Brain microvascular endothelial cell (primary cell): ENCODE measurements around the gene CCDC88A.
"Not testable (repeated sequence)": the region's sequence is repeated elsewhere in the genome, so short reads cannot be mapped to it uniquely, and the experiment has no call there.

Experiments
- DNase-seq: peaks from one replicate; pipeline ENCODE4 v3.0.0-alpha.2; 2020
- H3K27ac ChIP-seq: fragments of 250-450 bp; sonication (Bioruptor Pico); 2 replicates; pipeline ENCODE4 v1.5.1; 2020; ENCODE audit warnings: mild to moderate bottlenecking, moderate library complexity
- H3K27me3 ChIP-seq: fragments of 250-450 bp; sonication (Bioruptor Pico); replicated peaks from 2 replicates; pipeline ENCODE4 v1.5.1; 2020; ENCODE audit warnings: mild to moderate bottlenecking
- H3K36me3 ChIP-seq: fragments of 250-450 bp; sonication (Bioruptor Pico); replicated peaks from 2 replicates; pipeline ENCODE4 v1.5.1; 2020; ENCODE audit warnings: mild to moderate bottlenecking
- H3K4me3 ChIP-seq: 2 replicates; pipeline ENCODE4 v1.5.1; 2011; ENCODE audit warnings: low read depth, mild to moderate bottlenecking, control low read depth, low read length, moderate library complexity
- in situ Hi-C: cut with HindIII; loops from 2 replicates; pipeline ENCODE4 v1.10.0; 2017; ENCODE audit warnings: low sequenced_read_pairs, low pct_ligation_motif_present
- TF ChIP-seq, protein P1 (sequence below): IDR thresholded peaks from 2 replicates; pipeline ENCODE4 v1.5.1; 2011; ENCODE audit warnings: low read depth, mild to moderate bottlenecking, moderate library complexity, low read length, control low read depth, inconsistent platforms; ENCODE audit errors: missing control alignments

The CCDC88A gene

GRCh38 chr2:55269645-55269990, 150.0 kb downstream of the CCDC88A start:
- Histone ChIP-seq H3K27me3 (no peaks in the 10 kb centered on the region), H3K27ac (peak overlapping the region; percentile 55), H3K4me3 (peak overlapping the region; percentile 69), H3K36me3 (no peaks in the 10 kb centered on the region)
- no peak for DNase-seq
- TF ChIP-seq, protein P1, sequence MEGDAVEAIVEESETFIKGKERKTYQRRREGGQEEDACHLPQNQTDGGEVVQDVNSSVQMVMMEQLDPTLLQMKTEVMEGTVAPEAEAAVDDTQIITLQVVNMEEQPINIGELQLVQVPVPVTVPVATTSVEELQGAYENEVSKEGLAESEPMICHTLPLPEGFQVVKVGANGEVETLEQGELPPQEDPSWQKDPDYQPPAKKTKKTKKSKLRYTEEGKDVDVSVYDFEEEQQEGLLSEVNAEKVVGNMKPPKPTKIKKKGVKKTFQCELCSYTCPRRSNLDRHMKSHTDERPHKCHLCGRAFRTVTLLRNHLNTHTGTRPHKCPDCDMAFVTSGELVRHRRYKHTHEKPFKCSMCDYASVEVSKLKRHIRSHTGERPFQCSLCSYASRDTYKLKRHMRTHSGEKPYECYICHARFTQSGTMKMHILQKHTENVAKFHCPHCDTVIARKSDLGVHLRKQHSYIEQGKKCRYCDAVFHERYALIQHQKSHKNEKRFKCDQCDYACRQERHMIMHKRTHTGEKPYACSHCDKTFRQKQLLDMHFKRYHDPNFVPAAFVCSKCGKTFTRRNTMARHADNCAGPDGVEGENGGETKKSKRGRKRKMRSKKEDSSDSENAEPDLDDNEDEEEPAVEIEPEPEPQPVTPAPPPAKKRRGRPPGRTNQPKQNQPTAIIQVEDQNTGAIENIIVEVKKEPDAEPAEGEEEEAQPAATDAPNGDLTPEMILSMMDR: no peak
- in situ Hi-C loops: no loop called here

DNA sequence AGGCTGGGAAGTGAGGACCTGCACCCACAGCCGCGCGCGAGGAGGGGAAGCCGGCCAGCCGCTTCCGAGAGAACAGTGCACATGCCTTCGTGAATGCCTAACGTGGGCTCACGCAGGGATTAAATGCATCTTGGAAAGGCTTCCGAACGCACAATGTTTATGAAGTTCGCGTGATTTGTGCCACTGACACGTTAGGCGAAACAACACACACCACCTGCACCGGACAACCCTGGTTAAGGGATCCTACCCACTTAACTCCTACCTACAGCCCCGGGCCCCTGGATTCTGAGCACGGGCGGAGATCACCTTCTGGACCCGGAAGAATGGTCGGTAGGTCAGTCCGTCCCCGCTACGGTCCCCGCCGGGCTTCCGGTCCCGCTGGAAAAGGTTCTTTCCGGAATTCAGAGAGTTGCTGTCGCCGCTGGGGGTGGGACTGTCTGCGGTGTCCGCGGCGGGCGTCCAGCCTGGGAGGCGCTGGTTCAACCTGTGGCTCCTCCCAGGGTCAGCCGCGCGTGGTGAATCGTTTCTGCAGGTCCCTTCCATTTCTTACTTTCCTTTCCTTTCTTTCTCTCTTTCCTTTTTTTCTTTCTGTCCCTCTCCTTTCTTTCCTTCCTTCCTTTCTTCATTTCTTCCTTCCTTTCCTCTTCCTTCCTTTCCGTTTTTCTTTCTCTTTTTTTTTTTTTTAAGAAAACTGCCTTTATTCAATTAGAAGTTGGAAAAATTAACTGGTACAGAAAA, 150.6 kb downstream of the CCDC88A start, which contains the start of gene MTIF2:
TSS of gene MTIF2 (minus strand) at position 325 of the 738 bp plus-strand sequence. CDS start 5,373 bp downstream, outside the sequence.
- TF ChIP-seq, protein P1: peak; percentile 14
- Histone ChIP-seq H3K36me3 (no peaks in the 10 kb centered on the region), H3K27me3 (no peaks in the 10 kb centered on the region), H3K4me3 (peak within 1 kb of the TSS; percentile 69), H3K27ac (peak within 1 kb of the TSS; percentile 55)
- DNase-seq: peak; percentile 93
- in situ Hi-C loops: no loop called here

GRCh38 chr2:55268288-55268906, 151.3 kb downstream of the CCDC88A start:
- in situ Hi-C loops: no loop called here
- H3K4me3 ChIP-seq: peak overlapping the region; percentile 69

GRCh38 chr2:55259586-55259985, 160.1 kb downstream of the CCDC88A start:
- H3K27ac ChIP-seq, in situ Hi-C loops, H3K27me3 ChIP-seq, DNase-seq, H3K4me3 ChIP-seq: not testable (repeated sequence)
- H3K36me3 ChIP-seq: peaks cover 17% of the 10 kb centered on the region

More at GRCh38 chr2:55268288-55268906, 151.3 kb downstream of the CCDC88A start:
- H3K36me3 ChIP-seq: no peaks in the 10 kb centered on the region
- TF ChIP-seq, protein P1: no peak
- DNase-seq: no peak
- no peaks in the 10 kb centered on the region for H3K27me3 ChIP-seq
- H3K27ac ChIP-seq: peak overlapping the region; percentile 55

- in situ Hi-C loops: no loop called here
Observed at GRCh38 chr2:55252832-55253231, 166.8 kb downstream of the CCDC88A start.

DNA sequence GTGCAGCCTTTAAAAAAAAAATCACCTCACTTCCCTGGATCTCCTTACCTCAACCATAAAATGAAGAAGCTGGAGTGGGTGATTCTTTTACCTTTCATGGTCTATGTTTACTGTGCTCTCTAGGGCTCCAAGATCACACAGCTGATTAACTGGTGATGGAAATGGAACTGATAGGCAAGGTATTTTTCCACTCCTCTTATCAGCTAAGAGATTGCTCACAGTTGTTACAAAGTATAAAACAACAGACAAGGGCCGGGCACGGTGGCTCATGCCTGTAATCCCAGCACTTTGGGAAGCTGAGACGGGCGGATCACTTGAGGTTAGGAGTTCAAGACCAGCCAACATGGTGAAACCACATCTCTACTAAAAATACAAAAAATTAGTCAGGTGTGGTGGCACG, 172.6 kb downstream of the CCDC88A start:
- DNase-seq: no peak
- Histone ChIP-seq H3K4me3 (no peak overlapping the region), H3K27ac (no peak overlapping the region), H3K36me3 (peaks cover 10% of the 10 kb centered on the region), H3K27me3 (no peaks in the 10 kb centered on the region)
- TF ChIP-seq, protein P1: no peak
- in situ Hi-C loops: no loop called here

More at GRCh38 chr2:55252832-55253231, 166.8 kb downstream of the CCDC88A start:
- peaks cover 4% of the 10 kb centered on the region for H3K36me3 ChIP-seq
- no peak overlapping the region for H3K4me3 ChIP-seq
- no peak for DNase-seq
- H3K27ac ChIP-seq: no peak overlapping the region
- no peaks in the 10 kb centered on the region for H3K27me3 ChIP-seq
- TF ChIP-seq, protein P1: no peak
